Kidney tubule cell (primary cell): Measurements from ENCODE around the gene APMAP.

ENCODE experiments used
- DNase-seq: peaks from one replicate; pipeline ENCODE4 v3.0.0-alpha.2; 2018; ENCODE audit warnings: low spot score

Gene APMAP

GRCh38 chr20:24987873-24988835, 4.4 kb downstream of the APMAP start:
- DNase-seq: no peak

- no peak for DNase-seq
Measured at GRCh38 chr20:24987244-24987643, 5.3 kb downstream of the APMAP start.

GRCh38 chr20:24986436-24987015, 6.0 kb downstream of the APMAP start:
- DNase-seq: no peak

- no peak for DNase-seq
Measured at GRCh38 chr20:24985802-24986201, 6.7 kb downstream of the APMAP start.

DNA sequence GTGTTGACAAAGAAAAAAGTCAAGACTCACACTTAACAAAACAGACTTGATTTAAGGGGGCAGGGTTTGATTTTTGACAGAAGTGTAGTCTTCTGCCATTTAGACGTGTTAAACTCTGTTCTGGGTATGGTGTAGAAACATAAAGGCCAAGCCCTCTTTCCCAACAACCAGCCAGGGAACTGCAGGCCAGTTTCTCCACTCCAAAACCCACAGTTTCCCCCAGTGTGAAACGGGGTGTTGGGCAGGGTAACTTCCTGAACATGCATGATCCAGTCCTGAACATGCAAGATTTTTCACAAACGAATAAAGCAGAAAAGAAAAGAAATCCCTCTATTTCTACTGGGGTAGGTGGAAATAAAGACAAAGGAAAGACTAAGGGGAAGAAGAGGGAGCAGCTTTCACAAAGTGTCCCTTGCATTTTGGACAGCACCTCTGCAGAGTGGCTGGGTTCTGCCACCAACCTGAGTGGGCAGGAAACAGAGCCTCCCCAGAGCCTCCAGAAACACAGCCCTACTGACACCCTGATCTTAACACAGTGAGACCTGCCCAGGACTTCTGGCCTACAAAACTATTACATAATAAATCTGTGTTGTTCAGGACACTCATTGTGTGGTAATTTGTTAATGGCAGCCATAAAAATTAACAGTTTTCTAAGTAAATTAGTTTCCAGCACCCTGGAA, 7.5 kb downstream of the APMAP start:
- no peak for DNase-seq

DNA sequence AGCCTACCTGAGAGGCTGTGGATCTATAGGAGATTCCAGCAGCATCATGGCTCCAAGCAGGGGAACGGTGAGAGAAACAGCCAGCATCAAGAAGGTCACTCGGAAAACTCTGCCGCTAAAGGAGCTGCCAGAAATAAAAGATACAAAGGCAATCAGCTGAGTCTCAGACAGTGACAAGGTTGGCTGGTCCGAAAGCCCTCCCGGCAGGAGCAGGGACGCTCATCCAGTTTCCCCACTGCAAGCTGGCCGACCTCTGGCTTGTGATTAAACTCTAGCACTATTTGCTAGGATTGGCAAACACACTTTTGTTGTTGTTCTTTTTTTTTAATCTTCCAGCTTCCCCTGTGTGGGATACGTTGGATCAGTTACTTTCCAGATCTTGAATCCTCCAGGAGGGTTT, 8.7 kb downstream of the APMAP start:
- no peak for DNase-seq

DNA sequence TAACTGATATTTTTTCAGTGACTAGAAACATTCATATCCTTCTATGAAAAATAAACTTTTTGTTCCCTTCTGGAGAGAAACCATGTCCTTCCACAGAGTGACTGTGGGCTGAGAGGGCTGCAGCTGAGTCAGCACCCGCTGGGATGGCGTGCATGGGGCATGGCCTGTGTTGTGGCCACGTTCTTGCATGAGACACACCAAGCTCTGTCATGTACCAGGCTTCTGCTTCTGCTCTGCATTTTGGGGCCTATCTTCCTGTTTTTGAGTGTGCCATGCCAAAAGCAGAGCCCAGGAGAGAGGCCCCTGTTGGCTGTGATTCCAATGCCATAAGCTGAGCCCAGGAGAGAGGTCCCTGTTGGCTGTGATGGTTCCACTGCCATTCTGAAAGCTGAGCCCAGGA, 10.8 kb downstream of the APMAP start:
- DNase-seq: no peak

DNA sequence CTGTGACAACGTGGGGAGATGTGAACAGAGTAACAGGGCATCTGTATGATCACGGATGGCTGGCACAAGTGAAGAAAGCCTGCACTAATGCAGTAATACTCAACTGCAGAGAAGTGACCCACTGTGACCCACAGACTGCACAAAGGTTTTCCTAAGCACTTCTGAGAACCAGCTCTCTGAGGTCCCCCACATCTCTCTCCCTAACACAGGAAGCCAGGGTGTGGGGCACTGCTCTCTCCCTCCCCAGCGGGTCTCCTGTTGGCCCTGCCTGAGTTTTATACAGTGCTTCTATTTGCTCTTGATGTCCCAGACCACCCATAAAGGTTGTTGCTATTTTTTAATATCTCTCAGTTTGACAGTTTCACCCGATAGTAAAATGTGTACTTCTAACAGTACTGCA, 11.3 kb downstream of the APMAP start:
- DNase-seq: no peak

GRCh38 chr20:24980291-24981053, 12.1 kb downstream of the APMAP start:
- DNase-seq: no peak

DNA sequence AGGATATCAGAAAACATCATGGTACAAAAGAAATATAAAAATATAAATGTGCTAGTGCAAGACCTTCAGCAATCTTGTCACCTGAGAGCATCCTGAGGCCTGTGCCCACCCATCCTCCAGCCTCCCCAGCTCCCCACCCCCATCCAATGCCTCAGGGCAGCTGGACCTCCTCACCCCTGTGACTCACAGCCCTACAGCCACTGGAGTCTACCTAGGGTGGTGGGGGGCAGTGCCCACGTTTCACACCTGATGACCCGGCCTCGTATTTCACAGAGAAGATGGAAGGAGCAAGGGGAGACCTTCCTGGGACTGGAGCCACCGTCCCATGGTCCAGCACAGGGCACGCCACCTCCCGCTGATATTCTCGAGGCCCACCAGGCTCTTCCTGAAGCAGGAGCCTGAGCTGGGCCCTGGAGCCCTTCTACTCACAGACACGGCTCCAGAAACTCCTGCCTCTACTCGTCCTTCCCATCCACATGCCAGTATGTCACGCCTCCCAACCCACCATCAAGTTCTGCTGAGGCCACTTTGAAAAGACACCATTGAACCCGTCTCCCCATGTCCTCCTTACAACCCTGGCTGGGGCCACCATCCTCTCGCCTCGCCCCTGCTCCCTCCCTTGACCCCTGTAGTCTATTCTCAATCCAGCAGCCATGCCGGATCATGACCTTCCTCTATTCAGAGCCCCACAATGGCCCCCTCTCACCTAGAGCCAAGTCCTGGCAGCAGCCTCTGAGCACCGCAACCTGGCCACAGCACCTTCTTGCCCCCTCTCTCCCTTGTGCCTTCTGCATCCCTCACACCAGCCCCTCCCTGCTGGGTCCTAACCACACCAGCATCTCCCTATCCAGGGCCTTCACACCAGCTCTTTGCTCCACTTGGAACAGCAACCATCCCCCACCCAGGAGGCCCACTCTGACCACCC, 13.3 kb downstream of the APMAP start:
- no peak for DNase-seq

DNA sequence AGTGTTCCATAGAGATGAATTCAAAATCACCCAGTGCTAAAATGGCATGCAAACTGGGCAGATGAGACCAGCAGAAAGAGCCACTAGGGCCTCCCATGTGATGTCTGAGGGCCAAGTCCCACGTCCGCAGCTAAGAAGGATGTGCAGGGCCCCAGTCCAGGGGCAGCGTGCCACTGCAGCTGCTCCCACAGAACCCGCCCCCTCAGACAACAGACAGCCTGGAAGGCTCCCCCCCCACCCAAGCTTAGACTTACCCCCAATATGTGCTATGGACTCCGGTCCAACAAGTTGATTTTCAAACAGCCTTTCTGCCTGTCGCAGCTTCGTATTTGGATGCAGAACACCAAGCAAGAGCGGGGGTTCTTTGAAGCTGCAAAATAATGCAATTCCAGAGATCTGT, 14.0 kb downstream of the APMAP start:
- DNase-seq: no peak

DNA sequence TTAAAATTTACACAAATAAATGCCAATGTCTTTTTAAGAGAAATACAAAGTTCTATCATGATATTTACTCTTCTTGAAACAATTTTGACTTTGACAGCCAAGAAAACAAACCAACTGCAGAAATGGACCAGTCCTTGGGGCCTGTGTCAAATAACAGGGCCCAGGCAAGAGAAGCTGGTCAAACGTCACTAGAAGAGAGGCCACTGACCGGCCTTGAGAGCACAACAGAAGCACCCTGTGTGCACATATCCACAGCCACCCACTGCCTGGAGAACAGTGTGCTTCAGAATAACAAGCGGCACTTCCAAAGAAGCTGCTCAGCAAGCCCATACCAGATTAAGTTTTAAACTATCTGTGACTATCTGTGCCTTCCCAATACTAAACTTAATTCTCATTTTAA, 14.8 kb downstream of the APMAP start:
- no peak for DNase-seq

GRCh38 chr20:24977336-24977735, 15.2 kb downstream of the APMAP start:
- no peak for DNase-seq

DNA sequence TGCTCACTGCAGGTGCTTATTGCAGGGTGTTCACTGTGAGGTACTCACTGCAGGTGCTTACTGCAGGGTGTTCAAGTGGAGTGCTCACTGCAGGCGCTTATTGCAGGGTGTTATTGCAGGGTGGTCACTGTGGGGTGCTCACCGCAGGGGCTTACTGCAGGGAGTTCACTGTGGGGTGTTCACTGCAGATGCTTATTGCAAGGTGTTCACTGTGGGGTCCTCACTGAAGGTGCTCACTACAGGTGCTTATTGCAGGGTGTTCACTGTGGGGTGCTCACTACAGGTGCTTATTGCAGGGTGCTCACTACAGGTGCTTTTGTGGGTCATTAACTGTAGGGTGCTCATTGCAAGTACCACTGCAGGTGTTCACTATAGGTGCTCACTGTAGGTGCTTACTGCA, 20.2 kb downstream of the APMAP start:
- DNase-seq: no peak

- DNase-seq: no peak
Measured at GRCh38 chr20:24971376-24972101, 21.0 kb downstream of the APMAP start.

DNA sequence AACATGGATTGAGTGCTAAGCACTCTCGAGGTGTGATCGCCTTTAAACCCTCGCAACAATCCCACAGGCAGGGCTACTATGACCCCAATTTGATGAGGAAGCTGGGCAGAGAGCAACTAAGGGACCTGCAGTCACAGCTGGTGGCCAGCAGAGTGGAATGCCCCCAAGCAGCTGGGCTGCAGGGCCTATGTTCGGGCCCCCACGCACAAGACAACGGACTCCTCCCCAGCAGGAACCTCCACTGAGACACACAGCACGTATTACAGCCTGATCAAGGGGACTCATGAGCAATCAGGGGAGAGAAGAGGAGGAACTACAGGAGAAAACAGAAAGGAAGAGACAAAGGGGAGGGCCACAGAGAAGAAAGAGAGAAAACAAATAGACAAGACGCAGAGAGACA, 21.8 kb downstream of the APMAP start:
- no peak for DNase-seq

GRCh38 chr20:24970030-24970553, 22.5 kb downstream of the APMAP start:
- no peak for DNase-seq

DNA sequence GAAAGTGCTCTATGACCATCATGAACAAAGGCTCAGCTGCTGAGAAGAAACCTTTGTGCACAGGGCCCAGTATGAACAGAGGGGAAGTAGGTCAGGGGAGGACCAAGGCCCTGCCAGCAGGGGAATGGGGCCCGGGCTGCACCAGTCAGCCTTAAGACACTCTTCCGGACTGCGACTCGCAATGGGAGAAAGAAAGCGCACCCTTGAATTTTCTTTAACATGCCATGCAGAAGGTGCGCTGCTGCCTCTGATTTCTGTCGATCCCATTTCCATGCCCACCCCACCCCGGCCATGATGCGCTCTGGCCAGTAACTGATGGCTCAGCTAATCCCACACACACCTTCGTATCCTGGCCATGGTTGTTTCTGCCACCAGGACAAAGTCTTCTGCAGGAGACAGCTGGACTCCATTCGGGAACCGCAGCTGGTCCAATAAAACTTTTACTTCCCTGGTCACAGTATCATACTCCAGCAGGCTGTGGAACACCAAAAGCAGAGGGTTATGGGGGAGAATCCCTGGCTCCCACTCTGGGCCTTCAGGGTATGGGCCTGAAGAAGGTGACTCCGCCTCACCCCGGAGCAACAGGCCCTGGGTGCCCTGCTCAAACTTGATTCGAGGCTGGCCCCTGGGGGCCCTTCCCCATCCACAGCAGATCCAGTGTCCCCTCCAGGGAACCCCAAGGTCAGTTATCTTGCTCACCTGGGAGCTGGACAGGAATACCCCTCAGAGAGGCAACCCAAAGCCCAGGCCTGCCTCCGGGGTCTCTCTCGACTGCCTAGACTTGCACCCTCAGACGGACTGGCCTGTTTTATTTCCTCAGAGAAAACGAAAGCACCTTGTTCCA, 23.1 kb downstream of the APMAP start:
- DNase-seq: no peak

GRCh38 chr20:24968278-24968800, 24.2 kb downstream of the APMAP start:
- no peak for DNase-seq
